ENCODE measurements around the gene MARCHF10.
A peak's percentile ranks its signal among the peaks of the same experiment; 100 is the strongest.

Gene MARCHF10

DNA sequence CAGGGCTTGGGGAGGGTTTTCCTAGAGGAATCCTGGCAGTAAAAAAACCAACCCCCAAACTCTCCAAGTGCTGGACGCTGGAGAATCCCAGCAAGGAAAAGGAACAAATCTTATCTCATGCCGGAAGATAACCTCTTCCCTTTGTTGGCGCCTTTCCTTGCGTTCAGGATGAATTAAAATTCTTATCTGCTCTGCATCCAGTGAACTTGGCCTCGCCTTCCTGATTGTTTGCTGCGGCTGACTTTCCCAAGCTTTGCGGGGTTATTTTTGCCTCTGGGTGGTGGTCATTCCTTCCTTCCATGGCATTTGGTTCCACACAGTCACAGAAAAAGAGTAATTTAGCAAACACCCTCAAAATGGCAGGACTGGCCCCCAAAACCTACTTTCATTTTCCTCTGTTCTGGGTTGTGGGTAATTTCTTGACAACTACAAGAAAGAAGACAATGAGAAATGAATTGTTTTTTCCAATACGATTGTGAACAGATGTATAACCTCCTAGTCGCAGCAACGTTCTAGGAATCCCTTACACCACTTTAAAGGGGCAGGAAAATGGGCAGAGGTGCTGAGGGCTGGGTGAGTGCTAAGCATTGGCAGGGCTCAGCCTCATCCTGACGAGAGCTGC, 102.8 kb downstream of the MARCHF10 start:
- H3K36me3 ChIP-seq (ENCODE audit: control insufficient read depth in 4 of 4, insufficient read depth in 4 of 4, low read length in 3 of 4), result no peaks in the 10 kb centered on the region
- peaks cover 0 to 8% (median 4%) of the 10 kb centered on the region in 5 experiments for H3K9me3 ChIP-seq (ENCODE audit: control extremely low read depth in 1 of 5, control insufficient read depth in 4 of 5, insufficient read depth in 2 of 5, low read depth in 1 of 5, low read length in 4 of 5)
- H3K27me3 ChIP-seq (replicated peaks in 2 of 5; ENCODE audit: control insufficient read depth in 4 of 5, insufficient read depth in 5 of 5, low read length in 4 of 5), result peaks cover 0 to 4% (median 0%) of the 10 kb centered on the region in 5 experiments
- H3K4me1 ChIP-seq (ENCODE audit: control extremely low read depth in 1 of 4, control insufficient read depth in 4 of 4, insufficient read depth in 4 of 4, low read length in 3 of 4), result peaks cover 0 to 14% (median 6%) of the 10 kb centered on the region in 4 experiments
- H3K27ac ChIP-seq (ENCODE audit: insufficient read depth in 1 of 2, low read depth in 1 of 2, low read length in 2 of 2, poor library complexity in 1 of 2, severe bottlenecking in 2 of 2), result no peak overlapping the region
- 70% methylated on average over 8 of the region's 11 CpGs for WGBS (ENCODE audit: insufficient coverage)
- CTCF ChIA-PET, result interaction anchor here (1.0 to 1.2 kb wide), 2 partner anchors 263 to 699 kb away, joined by 3 to 4 read pairs; no protein-coding TSS in a partner anchor
- POLR2A ChIA-PET, result no interaction called here
- H3K4me3 ChIP-seq (ENCODE audit: control insufficient read depth in 1 of 7, extremely low read depth in 1 of 7, insufficient read depth in 4 of 7, low read depth in 2 of 7, low read length in 6 of 7), result no peak overlapping the region
- DNase-seq, result peak in 1 of 3 donors; percentile 9

DNA sequence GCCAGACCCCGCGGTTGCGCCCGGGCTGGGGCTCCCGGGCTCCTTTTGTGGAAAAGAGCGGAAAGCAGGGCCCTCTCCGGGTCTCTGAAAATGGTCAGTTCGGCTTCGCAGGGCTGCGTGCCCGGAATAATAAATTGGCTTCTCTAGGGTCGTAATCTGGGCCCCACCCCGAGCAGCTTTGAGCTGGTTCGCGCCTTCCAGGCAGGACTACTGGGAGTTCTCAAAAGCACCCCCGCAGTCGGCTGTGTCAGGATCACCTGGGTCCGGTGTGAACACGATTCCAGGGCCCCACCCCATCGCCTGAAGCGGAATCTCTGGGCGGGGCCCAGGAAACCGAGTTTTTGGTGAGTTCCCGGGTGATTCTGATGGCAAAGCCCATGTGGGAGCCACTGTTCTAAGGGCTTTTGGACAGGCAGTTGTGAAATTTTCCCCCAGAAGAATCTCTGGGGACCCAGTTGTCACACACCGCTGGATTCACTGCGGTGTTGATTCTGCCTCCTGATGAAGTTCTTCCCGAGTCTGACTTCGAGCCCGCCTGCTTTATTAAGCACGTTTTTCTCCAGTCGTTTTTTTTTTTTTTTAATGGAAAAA, 103.6 kb downstream of the MARCHF10 start:
- ChIA-PET POLR2A (no interaction called here), CTCF (interaction anchor here (1.0 to 1.2 kb wide), 2 partner anchors 264 to 700 kb away, joined by 3 to 4 read pairs; no protein-coding TSS in a partner anchor)
- Histone ChIP-seq H3K36me3 (ENCODE audit: control insufficient read depth in 4 of 4, insufficient read depth in 4 of 4, low read length in 3 of 4) (no peaks in the 10 kb centered on the region), H3K9me3 (ENCODE audit: control extremely low read depth in 1 of 5, control insufficient read depth in 4 of 5, insufficient read depth in 2 of 5, low read depth in 1 of 5, low read length in 4 of 5) (peaks cover 0 to 8% (median 4%) of the 10 kb centered on the region in 5 experiments), H3K27ac (ENCODE audit: insufficient read depth in 1 of 2, low read depth in 1 of 2, low read length in 2 of 2, poor library complexity in 1 of 2, severe bottlenecking in 2 of 2) (no peak overlapping the region), H3K27me3 (replicated peaks in 2 of 5; ENCODE audit: control insufficient read depth in 4 of 5, insufficient read depth in 5 of 5, low read length in 4 of 5) (peaks cover 0 to 4% (median 0%) of the 10 kb centered on the region in 5 experiments), H3K4me3 (ENCODE audit: control insufficient read depth in 1 of 7, extremely low read depth in 1 of 7, insufficient read depth in 4 of 7, low read depth in 2 of 7, low read length in 6 of 7) (peak overlapping the region; percentile 5 to 80 (median 63)), H3K4me1 (ENCODE audit: control extremely low read depth in 1 of 4, control insufficient read depth in 4 of 4, insufficient read depth in 4 of 4, low read length in 3 of 4) (peaks cover 0 to 14% (median 6%) of the 10 kb centered on the region in 4 experiments)
- peak in 2 of 3 donors; percentile 21 to 27 for DNase-seq
- 10% methylated on average over 31 of the region's 31 CpGs for WGBS (ENCODE audit: insufficient coverage)

DNA sequence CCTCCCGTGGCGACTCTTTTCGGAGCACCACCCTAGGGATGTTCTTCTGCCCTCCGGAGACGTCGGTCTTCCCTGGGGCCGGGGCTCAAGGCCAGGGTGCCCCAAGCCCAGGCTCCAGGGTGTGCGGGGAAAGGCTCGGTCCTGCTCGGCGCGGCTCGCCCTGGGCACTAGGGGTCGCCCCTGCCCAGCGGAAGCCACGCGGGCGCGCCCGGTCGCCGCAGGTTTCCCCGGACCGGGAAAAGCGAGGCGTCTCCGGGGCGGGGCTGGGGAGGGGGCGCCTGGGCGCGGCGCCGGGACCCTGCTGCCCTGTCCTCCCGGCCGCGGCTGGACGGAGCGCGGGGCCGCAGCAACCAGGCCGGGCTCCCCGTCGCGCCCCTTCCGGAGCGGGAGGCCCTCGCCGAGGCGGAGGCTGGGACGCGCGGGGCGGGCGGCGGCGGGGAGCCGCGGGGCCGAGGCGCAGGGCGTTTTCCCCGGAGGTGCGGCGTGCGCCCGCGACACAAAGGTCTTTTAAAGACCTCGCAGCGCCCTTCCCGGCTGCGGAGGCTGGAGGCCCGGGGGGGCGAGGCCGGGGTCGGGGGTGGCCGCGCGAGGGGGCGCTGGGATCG, 104.2 kb downstream of the MARCHF10 start:
- WGBS (ENCODE audit: insufficient coverage), result under 1% methylated on average over 47 of the region's 80 CpGs
- H3K9me3 ChIP-seq (ENCODE audit: control extremely low read depth in 1 of 5, control insufficient read depth in 4 of 5, insufficient read depth in 2 of 5, low read depth in 1 of 5, low read length in 4 of 5), result peaks cover 0 to 6% (median 4%) of the 10 kb centered on the region in 5 experiments
- H3K27ac ChIP-seq (ENCODE audit: insufficient read depth in 1 of 2, low read depth in 1 of 2, low read length in 2 of 2, poor library complexity in 1 of 2, severe bottlenecking in 2 of 2), result no peak overlapping the region
- H3K27me3 ChIP-seq (replicated peaks in 2 of 5; ENCODE audit: control insufficient read depth in 4 of 5, insufficient read depth in 5 of 5, low read length in 4 of 5), result peaks cover 0 to 4% (median 0%) of the 10 kb centered on the region in 5 experiments
- peaks cover 0 to 14% (median 6%) of the 10 kb centered on the region in 4 experiments for H3K4me1 ChIP-seq (ENCODE audit: control extremely low read depth in 1 of 4, control insufficient read depth in 4 of 4, insufficient read depth in 4 of 4, low read length in 3 of 4)
- peak; percentile 48 to 62 (median 62) for DNase-seq
- ChIA-PET POLR2A (no interaction called here), CTCF (no interaction called here)
- no peaks in the 10 kb centered on the region for H3K36me3 ChIP-seq (ENCODE audit: control insufficient read depth in 4 of 4, insufficient read depth in 4 of 4, low read length in 3 of 4)
- H3K4me3 ChIP-seq (ENCODE audit: control insufficient read depth in 1 of 7, extremely low read depth in 1 of 7, insufficient read depth in 4 of 7, low read depth in 2 of 7, low read length in 6 of 7), result peak overlapping the region; percentile 34 to 80 (median 63)

DNA sequence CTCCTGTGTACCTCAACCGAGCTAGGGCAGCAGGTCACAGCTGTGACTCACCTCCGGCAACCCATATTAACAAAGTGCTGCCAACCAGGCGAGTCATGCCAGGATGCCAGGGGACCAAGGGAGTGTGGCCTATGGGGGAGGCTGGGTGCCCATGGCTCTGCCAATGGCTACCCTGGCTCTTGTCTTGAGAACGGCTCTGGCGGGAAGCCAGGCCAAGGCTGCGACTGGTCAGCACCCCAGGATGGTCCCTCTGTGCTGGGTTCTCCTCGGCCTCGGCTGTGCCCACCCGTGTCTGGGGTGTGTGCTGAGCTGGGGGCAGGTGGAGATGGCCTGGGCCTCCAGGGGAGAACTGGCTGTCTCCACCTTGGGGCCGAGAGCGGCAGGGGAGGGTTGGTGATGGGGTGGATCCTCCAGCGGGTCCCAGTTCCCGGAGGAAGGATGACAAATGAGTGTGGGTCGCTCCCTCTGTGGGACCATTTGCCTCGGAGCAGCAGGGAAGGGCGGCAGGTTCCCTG, 104.8 kb downstream of the MARCHF10 start:
- Histone ChIP-seq H3K9me3 (ENCODE audit: control extremely low read depth in 1 of 5, control insufficient read depth in 4 of 5, insufficient read depth in 2 of 5, low read depth in 1 of 5, low read length in 4 of 5) (peaks cover 0 to under 1% (median under 1%) of the 10 kb centered on the region in 5 experiments), H3K4me1 (ENCODE audit: control extremely low read depth in 1 of 4, control insufficient read depth in 4 of 4, insufficient read depth in 4 of 4, low read length in 3 of 4) (peaks cover 0 to 14% (median 6%) of the 10 kb centered on the region in 4 experiments), H3K27me3 (replicated peaks in 2 of 5; ENCODE audit: control insufficient read depth in 4 of 5, insufficient read depth in 5 of 5, low read length in 4 of 5) (peaks cover 0 to 4% (median 0%) of the 10 kb centered on the region in 5 experiments), H3K27ac (ENCODE audit: insufficient read depth in 1 of 2, low read depth in 1 of 2, low read length in 2 of 2, poor library complexity in 1 of 2, severe bottlenecking in 2 of 2) (no peak overlapping the region), H3K36me3 (ENCODE audit: control insufficient read depth in 4 of 4, insufficient read depth in 4 of 4, low read length in 3 of 4) (no peaks in the 10 kb centered on the region), H3K4me3 (ENCODE audit: control insufficient read depth in 1 of 7, extremely low read depth in 1 of 7, insufficient read depth in 4 of 7, low read depth in 2 of 7, low read length in 6 of 7) (peak overlapping the region in 5 of 7 experiments; percentile 50 to 80 (median 69))
- ChIA-PET POLR2A (no interaction called here), CTCF (interaction anchor here (0.9 to 2.8 kb wide), 4 partner anchors 13 to 268 kb away, joined by 3 to 9 read pairs (median 4); partner anchors contain the start of gene TANC2)
- WGBS (ENCODE audit: insufficient coverage), result 56% methylated on average over 9 of the region's 16 CpGs
- peak in 2 of 3 donors; percentile 46 to 59 for DNase-seq

DNA sequence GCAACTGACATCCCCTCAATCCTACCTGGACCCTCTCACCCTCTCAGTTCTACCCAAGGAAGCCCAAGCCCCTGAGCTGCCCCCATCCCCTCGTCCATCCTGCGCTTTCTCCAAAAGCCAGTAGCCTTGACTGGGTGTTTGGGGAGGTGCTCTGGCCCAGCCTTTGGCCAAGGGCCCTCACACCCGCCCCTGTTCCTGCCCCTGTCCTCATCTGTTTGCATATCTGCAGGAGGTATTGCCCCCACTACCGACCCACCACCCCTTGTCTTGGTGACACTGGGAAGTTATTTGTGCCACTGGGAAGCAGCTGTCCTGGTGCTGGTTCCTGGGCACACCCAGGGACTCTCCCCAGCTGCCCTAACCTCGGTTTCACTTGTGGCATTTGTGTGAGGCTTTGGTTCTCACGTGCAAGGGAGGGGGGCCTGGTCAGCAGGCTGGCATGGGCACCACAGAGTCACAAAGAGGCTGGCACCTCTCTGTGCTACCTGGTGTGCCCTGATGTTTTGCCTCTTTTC, 105.3 kb downstream of the MARCHF10 start:
- Histone ChIP-seq H3K4me3 (ENCODE audit: control insufficient read depth in 1 of 7, extremely low read depth in 1 of 7, insufficient read depth in 4 of 7, low read depth in 2 of 7, low read length in 6 of 7) (no peak overlapping the region), H3K36me3 (ENCODE audit: control insufficient read depth in 4 of 4, insufficient read depth in 4 of 4, low read length in 3 of 4) (no peaks in the 10 kb centered on the region), H3K4me1 (ENCODE audit: control extremely low read depth in 1 of 4, control insufficient read depth in 4 of 4, insufficient read depth in 4 of 4, low read length in 3 of 4) (peaks cover 0 to 14% (median 6%) of the 10 kb centered on the region in 4 experiments), H3K27ac (ENCODE audit: insufficient read depth in 1 of 2, low read depth in 1 of 2, low read length in 2 of 2, poor library complexity in 1 of 2, severe bottlenecking in 2 of 2) (no peak overlapping the region), H3K9me3 (ENCODE audit: control extremely low read depth in 1 of 5, control insufficient read depth in 4 of 5, insufficient read depth in 2 of 5, low read depth in 1 of 5, low read length in 4 of 5) (no peaks in the 10 kb centered on the region), H3K27me3 (replicated peaks in 2 of 5; ENCODE audit: control insufficient read depth in 4 of 5, insufficient read depth in 5 of 5, low read length in 4 of 5) (peaks cover 0 to 4% (median 0%) of the 10 kb centered on the region in 5 experiments)
- 47% methylated on average over 3 of the region's 6 CpGs for whole genome bisulfite sequencing (ENCODE audit: insufficient coverage)
- POLR2A ChIA-PET, result no interaction called here
- CTCF ChIA-PET, result interaction anchor here (0.8 to 2.8 kb wide), 5 partner anchors 12 to 268 kb away, joined by 3 to 9 read pairs (median 4); partner anchors contain the start of gene TANC2
- DNase-seq, result no peak

DNA sequence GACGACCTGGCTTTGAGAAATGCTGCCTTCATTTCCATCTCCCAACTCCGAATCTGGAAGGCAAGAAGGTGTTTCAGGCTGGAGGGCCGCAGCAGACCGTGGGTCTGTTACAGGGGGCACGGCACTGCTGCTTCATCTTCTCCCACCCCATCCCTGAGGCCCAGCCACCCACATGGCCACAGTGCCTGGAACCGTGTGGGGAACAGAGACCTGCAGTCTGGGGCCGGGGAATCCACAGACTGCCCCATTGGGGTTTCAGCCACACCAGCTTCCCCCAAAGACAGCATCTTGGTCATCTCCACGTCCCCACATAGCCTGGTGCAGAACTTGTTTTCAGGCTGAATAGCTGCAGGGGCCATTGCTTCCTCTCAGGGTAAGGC, 106.4 kb downstream of the MARCHF10 start:
- Histone ChIP-seq H3K9me3 (ENCODE audit: control extremely low read depth in 1 of 5, control insufficient read depth in 4 of 5, insufficient read depth in 2 of 5, low read depth in 1 of 5, low read length in 4 of 5) (no peaks in the 10 kb centered on the region), H3K36me3 (ENCODE audit: control insufficient read depth in 4 of 4, insufficient read depth in 4 of 4, low read length in 3 of 4) (no peaks in the 10 kb centered on the region), H3K4me1 (ENCODE audit: control extremely low read depth in 1 of 4, control insufficient read depth in 4 of 4, insufficient read depth in 4 of 4, low read length in 3 of 4) (peaks cover 0 to 14% (median 6%) of the 10 kb centered on the region in 4 experiments), H3K4me3 (ENCODE audit: control insufficient read depth in 1 of 7, extremely low read depth in 1 of 7, insufficient read depth in 4 of 7, low read depth in 2 of 7, low read length in 6 of 7) (no peak overlapping the region), H3K27ac (ENCODE audit: insufficient read depth in 1 of 2, low read depth in 1 of 2, low read length in 2 of 2, poor library complexity in 1 of 2, severe bottlenecking in 2 of 2) (no peak overlapping the region), H3K27me3 (replicated peaks in 2 of 5; ENCODE audit: control insufficient read depth in 4 of 5, insufficient read depth in 5 of 5, low read length in 4 of 5) (peaks cover 0 to 4% (median 0%) of the 10 kb centered on the region in 5 experiments)
- whole genome bisulfite sequencing (ENCODE audit: insufficient coverage), result 85% methylated on average over 8 of the region's 8 CpGs
- ChIA-PET CTCF (interaction anchor here (1.2 to 2.8 kb wide), 2 partner anchors 267 to 269 kb away, joined by 4 to 9 read pairs; no protein-coding TSS in a partner anchor), POLR2A (no interaction called here)
- DNase-seq, result no peak
